Heart right ventricle (tissue), 16 donors: ENCODE data around the gene PSMA6. TPM values are rescaled to one million over a fixed set of nuclear protein-coding genes. Genes with fewer than 3 reads are reported as not detected.
A peak's percentile ranks its signal among the peaks of the same experiment; 100 is the strongest.

Experiments
- ATAC-seq, 8 donors: fragments of 200-7000 bp; cut with Tn5 transposase; one replicate each; pipeline ENCODE4 v1.9.1; 2020; ENCODE audit warnings: mild to moderate bottlenecking in 8 of 8, moderate library complexity in 8 of 8, moderate number of reproducible peaks in 1 of 8
- DNase-seq, 2 donors: peaks; one replicate each; pipeline ENCODE4 v3.0.0-alpha.2; 2020
- H3K27ac ChIP-seq, 10 donors: fragments of 200-600 bp; sonication (generic) in 2 of 10; one replicate each; pipeline versions ENCODE4 v1.5.0 to v1.8.0; 2020 to 2022; ENCODE audit warnings: mild to moderate bottlenecking in 3 of 10
- H3K27me3 ChIP-seq, 7 donors: fragments of 200-600 bp; one replicate each; pipeline ENCODE4 v1.8.0; 2021 to 2022; ENCODE audit warnings: mild to moderate bottlenecking in 2 of 7
- H3K36me3 ChIP-seq, 9 donors: fragments of 200-600 bp; sonication (generic) in 1 of 9; one replicate each; pipeline versions ENCODE4 v1.5.0 to v1.8.0; 2020 to 2022; ENCODE audit warnings: mild to moderate bottlenecking in 2 of 9
- H3K4me1 ChIP-seq, 9 donors: fragments of 200-600 bp; sonication (generic) in 1 of 9; one replicate each; pipeline versions ENCODE4 v1.5.0 to v1.8.0; 2020 to 2022; ENCODE audit warnings: mild to moderate bottlenecking in 4 of 9
- H3K4me3 ChIP-seq, 10 donors: fragments of 200-600 bp; sonication (generic) in 2 of 10; one replicate each; pipeline versions ENCODE4 v1.5.0 to v1.8.0; 2020 to 2022; ENCODE audit warnings: mild to moderate bottlenecking in 7 of 10, moderate library complexity in 2 of 10
- H3K9me3 ChIP-seq, 11 donors: fragments of 200-600 bp in 10 of 11; sonication (generic) in 2 of 11; one replicate each; pipeline versions ENCODE4 v1.5.0 to v1.8.0; 2013 to 2022; ENCODE audit warnings: mild to moderate bottlenecking in 2 of 11, control low read depth in 1 of 11, moderate library complexity in 1 of 11
- WGBS, 2 donors: extraction: QIAGEN DNeasy Blood & Tissue Kit; methylation state at CpG; one replicate each; pipeline ENCODE4 v1.1.7; 2013; ENCODE audit warnings: inconsistent platforms in 1 of 2; 5-methylcytosine and 5-hydroxymethylcytosine counted together
- intact Hi-C, 10 donors: fragments of 100-400 bp; cut with DNase I; formaldehyde crosslinking; loops; one replicate each; pipeline versions ENCODE4 v1.11.1 to v1.14.2; 2022
- polyA plus RNA-seq, 2 donors: library from polyadenylated mRNA; stranded (reverse); fragments of 200-250 nt; gene quantifications; one replicate each; pipeline ENCODE4 v1.2.3, GENCODE V29; 2013
- total RNA-seq, 10 donors: library from RNA; stranded (reverse); fragmentation: NEBNext Ultra II Directional in 3 of 10; extraction: Animal tissue kit (Norgen Biotek cat#: 25700) in 3 of 10; gene quantifications; one replicate each; pipeline versions ENCODE4 v1.2.1 to v1.2.4, GENCODE V29; 2021 to 2023
- TF ChIP-seq, protein P1 (sequence below), 9 donors: fragments of 200-600 bp; sonication (generic) in 2 of 9; IDR thresholded peaks; one replicate each; pipeline versions ENCODE4 v1.5.0 to v1.8.0; 2021 to 2022; ENCODE audit warnings: antibody characterized with exemption in 9 of 9, mild to moderate bottlenecking in 5 of 9, moderate library complexity in 1 of 9
- donor health status: Arrhythmogenic right ventricular cardiomyopathy.
- donor health status: ischemic (EF 13 %, LVEDD 7.1; RV severe dilation, severe dysfunction).
- donor health status: healthy with polysubstance abuse.
- donor health status: DM: no; HTN: yes; CAD: no.
- donor health status: DM: no; HTN: no; CAD: no.
- donor health status: ischemic (EF 25% LVEDD 6.9; RV normal size, moderate dysfunction).
- donor health status: ischemic (EF 25% LVEDD 5.7; RV mildly dilated, moderate dysfunction).
- donor health status: healthy.
- donor health status: DM: yes; HTN: yes; CAD: no.
- donor health status: Ischemic cardiomyopathy.
- donor health status: ischemic (EF 35%, LVEDD 5.7; RV mildly dilated, moderate dysfunction).
- donor health status: nonischemic (EF 11% LVEDD 7.7; RV severe dilation, severe dysfunction).
- donor health status: DM: yes; HTN: yes; CAD: no.
- donor health status: PGD.
- donor health status: ischemic (EF 29% LVEDD 5.4; RV normal size, mild dysfunction).
- donor health status: nonischemic (EF 23%, LVEDD 6.1; RV moderate dilation, normal function).

Gene PSMA6
- total and polyA plus RNA-seq, 12 donors = 92.3 to 233 (median 166) TPM

DNA sequence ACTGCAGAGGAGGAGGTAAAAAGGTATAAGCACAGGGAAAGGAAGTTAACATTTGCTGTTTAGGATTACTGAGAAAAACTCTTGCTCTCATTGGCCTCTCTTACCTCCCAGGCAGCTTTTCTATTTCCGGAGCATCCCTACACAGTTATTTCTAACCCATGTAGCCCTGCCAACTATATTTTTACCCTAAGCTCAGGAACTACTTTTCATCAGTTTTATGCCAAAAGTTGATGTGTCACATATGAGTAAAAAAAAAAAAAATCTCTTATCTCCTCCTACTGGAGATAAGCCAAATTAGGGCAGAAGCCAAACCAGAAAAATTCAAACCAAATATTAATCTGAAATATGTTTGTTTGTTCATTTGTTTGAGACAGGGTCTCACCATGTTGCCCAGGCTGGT, 34.4 kb upstream of the PSMA6 start:
- no peak for ATAC-seq

DNA sequence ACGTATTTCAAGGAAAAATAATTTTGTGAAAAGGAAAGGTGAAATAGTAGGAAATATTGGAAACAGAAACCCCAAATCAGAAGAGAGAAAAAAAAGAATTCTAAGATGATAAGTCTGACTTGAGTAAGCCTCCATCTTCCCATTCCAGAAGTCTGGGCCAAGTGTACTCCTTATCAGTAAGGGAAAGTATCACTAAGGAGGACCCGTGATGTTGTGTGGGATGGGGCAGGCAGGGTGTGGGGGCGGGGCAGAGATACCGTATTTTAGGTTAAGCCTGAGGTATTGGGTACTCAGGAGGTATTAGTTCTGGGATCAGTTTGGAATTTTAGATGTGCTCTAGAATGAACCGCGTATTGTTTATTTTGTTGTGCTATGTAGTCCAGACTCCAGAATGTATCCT, 33.8 kb upstream of the PSMA6 start:
- no peak overlapping the region for H3K27ac ChIP-seq
- intact Hi-C loops = no loop called here

More for the DNA sequence above, 34.4 kb upstream of the PSMA6 start:
- Histone ChIP-seq H3K27me3 (no peaks in the 10 kb centered on the region), H3K9me3 (peaks cover 0 to 7% (median 0%) of the 10 kb centered on the region in 11 donors), H3K4me1 (peaks cover 0 to 16% (median 10%) of the 10 kb centered on the region in 9 donors), H3K27ac (no peak overlapping the region), H3K4me3 (no peak overlapping the region), H3K36me3 (peaks cover 0 to 4% (median 0%) of the 10 kb centered on the region in 9 donors)
- TF ChIP-seq, protein P1, sequence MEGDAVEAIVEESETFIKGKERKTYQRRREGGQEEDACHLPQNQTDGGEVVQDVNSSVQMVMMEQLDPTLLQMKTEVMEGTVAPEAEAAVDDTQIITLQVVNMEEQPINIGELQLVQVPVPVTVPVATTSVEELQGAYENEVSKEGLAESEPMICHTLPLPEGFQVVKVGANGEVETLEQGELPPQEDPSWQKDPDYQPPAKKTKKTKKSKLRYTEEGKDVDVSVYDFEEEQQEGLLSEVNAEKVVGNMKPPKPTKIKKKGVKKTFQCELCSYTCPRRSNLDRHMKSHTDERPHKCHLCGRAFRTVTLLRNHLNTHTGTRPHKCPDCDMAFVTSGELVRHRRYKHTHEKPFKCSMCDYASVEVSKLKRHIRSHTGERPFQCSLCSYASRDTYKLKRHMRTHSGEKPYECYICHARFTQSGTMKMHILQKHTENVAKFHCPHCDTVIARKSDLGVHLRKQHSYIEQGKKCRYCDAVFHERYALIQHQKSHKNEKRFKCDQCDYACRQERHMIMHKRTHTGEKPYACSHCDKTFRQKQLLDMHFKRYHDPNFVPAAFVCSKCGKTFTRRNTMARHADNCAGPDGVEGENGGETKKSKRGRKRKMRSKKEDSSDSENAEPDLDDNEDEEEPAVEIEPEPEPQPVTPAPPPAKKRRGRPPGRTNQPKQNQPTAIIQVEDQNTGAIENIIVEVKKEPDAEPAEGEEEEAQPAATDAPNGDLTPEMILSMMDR (IDR thresholded peaks at IDR 0.05) = no peak
- WGBS, 2 donors = 3 to 19% methylated on average over 1 of the region's 1 CpG
- DNase-seq = no peak
- intact Hi-C loops = no loop called here

DNA sequence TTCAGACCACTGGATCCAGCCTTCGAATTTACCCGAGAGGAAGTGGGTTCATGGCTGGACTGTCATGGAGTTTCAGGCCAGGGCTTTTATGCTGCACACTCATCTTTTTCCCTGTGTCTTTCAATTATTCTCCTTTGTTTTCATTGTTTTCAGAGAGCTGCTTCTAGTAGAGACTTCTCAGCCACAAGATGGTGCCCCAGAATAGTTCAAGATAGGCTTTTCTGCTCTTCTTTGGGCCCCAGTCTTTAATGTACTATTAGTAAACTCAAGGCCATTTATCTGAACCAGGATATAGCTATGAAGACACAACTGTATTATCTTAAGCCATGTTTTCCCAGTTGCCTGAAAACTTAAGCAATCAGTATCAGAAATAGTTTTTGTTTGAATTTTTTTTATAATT, 30.4 kb upstream of the PSMA6 start:
- DNase-seq = no peak
- peaks cover 0 to 4% (median 0%) of the 10 kb centered on the region in 9 donors for H3K36me3 ChIP-seq
- no peak overlapping the region for H3K4me3 ChIP-seq
- peaks cover 0 to 16% (median 8%) of the 10 kb centered on the region in 9 donors for H3K4me1 ChIP-seq
- peaks cover 0 to 7% (median 0%) of the 10 kb centered on the region in 11 donors for H3K9me3 ChIP-seq
- TF ChIP-seq, protein P1 (IDR thresholded peaks at IDR 0.05) = peak in 7 of 9 donors; percentile 19 to 54 (median 37)
- no peaks in the 10 kb centered on the region for H3K27me3 ChIP-seq
- ATAC-seq = peak in 1 of 8 donors; percentile 47
- H3K27ac ChIP-seq = no peak overlapping the region
- WGBS, 2 donors = 90 to 91% methylated on average over 2 of the region's 2 CpGs
- intact Hi-C loops = no loop called here

More for the DNA sequence above, 33.8 kb upstream of the PSMA6 start:
- 62 to 71% methylated on average over 6 of the region's 6 CpGs for WGBS, 2 donors
- no peaks in the 10 kb centered on the region for H3K27me3 ChIP-seq
- ATAC-seq = no peak
- H3K36me3 ChIP-seq = peaks cover 0 to 4% (median 0%) of the 10 kb centered on the region in 9 donors
- peaks cover 0 to 7% (median 0%) of the 10 kb centered on the region in 11 donors for H3K9me3 ChIP-seq
- TF ChIP-seq, protein P1 (IDR thresholded peaks at IDR 0.05) = no peak
- peaks cover 0 to 16% (median 10%) of the 10 kb centered on the region in 9 donors for H3K4me1 ChIP-seq
- no peak for DNase-seq
- H3K4me3 ChIP-seq = no peak overlapping the region

DNA sequence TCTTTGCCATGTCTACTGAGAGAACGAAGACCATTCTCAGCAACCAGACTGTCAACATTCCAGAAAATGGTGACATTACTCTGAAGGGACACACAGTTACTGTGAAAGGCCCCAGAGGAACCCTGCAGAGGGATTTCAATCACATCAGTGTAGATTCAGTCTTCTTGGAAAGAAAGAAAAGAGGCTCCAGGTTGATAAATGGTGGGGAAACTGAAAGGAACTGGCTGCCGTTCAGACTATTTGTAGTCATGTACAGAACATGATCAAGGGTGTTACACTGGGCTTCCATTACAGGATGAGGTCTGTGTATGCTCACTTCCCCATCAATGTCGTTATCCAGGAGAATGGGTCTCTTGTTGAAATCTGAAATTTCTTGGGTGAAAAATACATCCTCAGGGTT, 29.7 kb upstream of the PSMA6 start:
- Histone ChIP-seq H3K27me3 (no peaks in the 10 kb centered on the region), H3K4me3 (no peak overlapping the region), H3K36me3 (peaks cover 0 to 10% (median 0%) of the 10 kb centered on the region in 9 donors), H3K9me3 (peaks cover 0 to 7% (median 0%) of the 10 kb centered on the region in 11 donors), H3K27ac (no peak overlapping the region), H3K4me1 (peaks cover 0 to 15% (median 8%) of the 10 kb centered on the region in 9 donors)
- intact Hi-C loops = no loop called here
- TF ChIP-seq, protein P1 (IDR thresholded peaks at IDR 0.05) = no peak
- WGBS, 2 donors = 70 to 89% methylated on average over 3 of the region's 3 CpGs
- DNase-seq (no peak), ATAC-seq (no peak)
